Left lung (tissue), 10 donors: Measurements from ENCODE around the gene KRCC1. TPM values are rescaled to one million over a fixed set of nuclear protein-coding genes. Genes with fewer than 3 reads are reported as not detected.
A peak's percentile ranks its signal among the peaks of the same experiment; 100 is the strongest.

Source experiments
- ATAC-seq: fragments of 200-7000 bp; cut with Tn5 transposase; one replicate; pipeline ENCODE4 v1.9.1; 2020; ENCODE audit warnings: moderate library complexity
- DNase-seq, 4 donors: peaks; one replicate each; pipeline ENCODE4 v3.0.0-alpha.2; 2013 to 2020
- H3K27ac ChIP-seq, 2 donors: fragments of 200-600 bp; sonication (generic) in 1 of 2; one replicate each; pipeline versions ENCODE4 v1.5.0 to v1.8.0; 2020 to 2021
- H3K27me3 ChIP-seq, 2 donors: fragments of 200-600 bp; sonication (generic) in 1 of 2; one replicate each; pipeline versions ENCODE4 v1.5.0 to v1.8.0; 2020 to 2021
- H3K36me3 ChIP-seq, 2 donors: fragments of 200-600 bp; sonication (generic) in 1 of 2; one replicate each; pipeline versions ENCODE4 v1.5.0 to v1.8.0; 2020 to 2021
- H3K4me1 ChIP-seq, 2 donors: fragments of 200-600 bp; one replicate each; pipeline ENCODE4 v1.8.0; 2021
- H3K4me3 ChIP-seq, 2 donors: fragments of 200-600 bp; sonication (generic) in 1 of 2; one replicate each; pipeline versions ENCODE4 v1.5.0 to v1.8.0; 2020 to 2021; ENCODE audit warnings: mild to moderate bottlenecking in 1 of 2
- H3K9me3 ChIP-seq, 2 donors: fragments of 200-600 bp; sonication (generic) in 1 of 2; one replicate each; pipeline versions ENCODE4 v1.5.0 to v1.8.0; 2020 to 2021
- CTCF ChIP-seq, 2 donors: fragments of 200-600 bp; sonication (generic) in 1 of 2; IDR thresholded peaks; one replicate each; pipeline versions ENCODE4 v1.5.0 to v1.8.0; 2021; ENCODE audit warnings: antibody characterized with exemption in 2 of 2
- intact Hi-C, 2 donors: fragments of 100-400 bp; cut with DNase I; formaldehyde crosslinking; loops; one replicate each; pipeline versions ENCODE4 v1.11.2 to v1.14.2; 2022
- polyA plus RNA-seq, 6 donors: library from polyadenylated mRNA; unstranded; fragments of 120-200 nt; gene quantifications; one replicate each; pipeline ENCODE4 v1.2.1, GENCODE V29; 2013; ENCODE audit not compliant: insufficient read length in 6 of 6
- total RNA-seq, 2 donors: library from RNA; stranded (reverse); fragmentation: NEBNext Ultra II Directional; extraction: Animal tissue kit (Norgen Biotek cat#: 25700); gene quantifications; one replicate each; pipeline ENCODE4 v1.2.1, GENCODE V29; 2021
- donor health status: DM: no; HTN: yes; CAD: no.
- donor health status: DM: no; HTN: no; CAD: no.

KRCC1 gene
- total and polyA plus RNA-seq, 8 donors, result 19.7 to 52.9 (median 49.5) TPM

- Histone ChIP-seq H3K9me3 (no peaks in the 10 kb centered on the region), H3K27ac (peak overlapping the region; percentile 69 to 80), H3K36me3 (no peaks in the 10 kb centered on the region), H3K4me3 (peak overlapping the region; percentile 41 to 60), H3K27me3 (no peaks in the 10 kb centered on the region), H3K4me1 (peaks cover 0 to 9% of the 10 kb centered on the region in 2 donors)
- TF ChIP-seq CTCF (IDR thresholded peaks at IDR 0.05), result no peak
- intact Hi-C loops, result no loop called here
- DNase-seq (peak in 3 of 4 donors; percentile 22 to 89 (median 64)), ATAC-seq (peak; percentile 88)
These were observed 38.4 kb downstream of the KRCC1 start for GRCh38 chr2:88016960-88017779.

DNA sequence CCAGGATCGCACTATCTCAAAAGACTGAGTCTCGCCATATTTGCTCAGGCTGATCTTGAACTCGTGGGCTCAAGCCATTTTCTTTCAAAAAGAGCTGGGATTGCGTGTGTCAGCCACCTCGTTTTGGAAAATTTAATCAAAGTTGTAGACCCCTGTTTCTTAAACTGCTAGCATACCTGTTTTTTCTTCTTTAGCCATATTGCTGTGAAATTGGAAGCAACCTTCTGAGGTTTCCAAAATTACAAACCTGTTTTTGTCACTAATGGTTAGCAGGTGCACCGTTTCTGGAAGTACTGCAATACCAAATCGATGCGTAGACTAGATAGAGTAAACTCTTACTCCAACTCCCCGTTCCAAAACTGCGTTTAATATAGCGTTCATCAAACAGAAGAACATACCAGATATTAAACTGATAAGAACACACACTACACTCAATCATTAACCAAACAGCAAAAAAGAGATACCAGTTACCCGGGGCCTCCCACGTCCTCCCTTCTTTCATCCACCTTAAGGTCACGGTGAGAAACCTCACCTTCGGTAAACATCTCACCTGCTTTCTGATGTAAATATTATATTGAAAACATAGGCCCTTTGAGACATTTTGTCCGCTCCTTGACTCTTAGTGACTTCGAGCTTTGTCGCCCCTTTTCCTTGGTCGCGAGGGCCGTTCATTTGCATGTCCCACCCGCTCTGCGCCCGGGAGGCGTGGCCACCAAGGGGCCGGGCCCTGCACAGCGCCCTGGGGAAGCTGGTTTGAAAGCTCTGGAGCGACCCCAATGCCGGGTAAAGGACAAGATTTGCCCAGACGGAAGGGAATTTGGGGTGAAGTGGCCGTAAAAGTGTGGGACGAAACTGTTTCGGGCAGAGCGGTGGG, 39.3 kb downstream of the KRCC1 start, which contains the start of gene RNU2-63P:
Gene RNU2-63P, minus strand, starts transcription at position 462 of the 874 bp plus-strand sequence.
- H3K27me3 ChIP-seq, result no peaks in the 10 kb centered on the region
- peak within 1 kb of the TSS; percentile 69 to 80 for H3K27ac ChIP-seq
- intact Hi-C loops, result no loop called here
- TF ChIP-seq CTCF (IDR thresholded peaks at IDR 0.05), result no peak
- H3K36me3 ChIP-seq, result no peaks in the 10 kb centered on the region
- peak; percentile 94 for ATAC-seq
- DNase-seq, result peak; percentile 66 to 91 (median 84)
- peak within 1 kb of the TSS; percentile 41 to 60 for H3K4me3 ChIP-seq
- peaks cover 0 to 9% of the 10 kb centered on the region in 2 donors for H3K4me1 ChIP-seq
- no peaks in the 10 kb centered on the region for H3K9me3 ChIP-seq

GRCh38 chr2:88011011-88011410, 44.6 kb downstream of the KRCC1 start:
- no peaks in the 10 kb centered on the region for H3K36me3 ChIP-seq
- intact Hi-C loops, result no loop called here

GRCh38 chr2:88010136-88010535, 45.4 kb downstream of the KRCC1 start:
- no peaks in the 10 kb centered on the region for H3K27me3 ChIP-seq
- no peak for ATAC-seq
- H3K4me1 ChIP-seq, result no peaks in the 10 kb centered on the region
- H3K4me3 ChIP-seq, result no peak overlapping the region
- H3K36me3 ChIP-seq, result no peaks in the 10 kb centered on the region
- H3K9me3 ChIP-seq, result no peaks in the 10 kb centered on the region
- no peak overlapping the region for H3K27ac ChIP-seq
- DNase-seq, result no peak
- intact Hi-C loops, result no loop called here
- TF ChIP-seq CTCF (IDR thresholded peaks at IDR 0.05), result no peak

More at GRCh38 chr2:88011011-88011410, 44.6 kb downstream of the KRCC1 start:
- ATAC-seq (no peak), DNase-seq (no peak)
- no peak overlapping the region for H3K27ac ChIP-seq
- no peaks in the 10 kb centered on the region for H3K27me3 ChIP-seq
- no peak overlapping the region for H3K4me3 ChIP-seq
- no peaks in the 10 kb centered on the region for H3K4me1 ChIP-seq
- no peak for TF ChIP-seq CTCF (IDR thresholded peaks at IDR 0.05)
- H3K9me3 ChIP-seq, result no peaks in the 10 kb centered on the region
